ENCODE results near the gene ADAMTSL1. TPM values are rescaled to one million over a fixed set of nuclear protein-coding genes. Genes with fewer than 3 reads are reported as not detected.

ADAMTSL1 gene
- total and polyA plus RNA-seq, 9 of the 15 experiments (the other 6 are each of a cell fraction or from before 2014, with no cell fraction given) = 0.01 TPM; not detected in 8

DNA sequence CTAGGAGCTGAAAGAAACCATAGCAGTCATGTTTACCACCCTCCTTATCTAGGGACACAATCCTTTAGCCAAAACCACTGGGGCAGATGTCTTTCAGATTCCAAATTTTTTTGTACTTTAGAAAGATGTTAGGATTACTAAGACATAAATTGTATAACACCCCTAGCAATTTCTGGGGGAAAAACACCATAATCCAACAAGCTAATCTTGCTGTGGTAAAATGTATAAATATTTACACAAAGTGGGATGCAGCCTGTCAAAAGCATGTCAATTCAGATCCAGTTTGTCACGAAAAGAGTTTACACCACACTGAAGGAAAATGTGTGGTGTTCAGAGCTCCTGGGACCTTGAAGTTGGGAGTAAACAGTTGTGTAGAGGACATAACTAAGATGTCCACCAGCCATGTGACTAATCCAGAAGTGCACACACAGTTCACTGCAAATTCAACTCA is 274.3 kb downstream of the ADAMTSL1 start:
- BruUV-seq (replicated peaks) = no TSS peak
- Histone ChIP-seq H2AFZ (ENCODE audit: low read depth, low read length) (no peak overlapping the region), H3K9me3 (replicated peaks; ENCODE audit: control insufficient read depth, insufficient read depth, low read depth, low read length) (no peaks in the 10 kb centered on the region), H3K79me2 (ENCODE audit: control insufficient read depth, insufficient read depth, low read length) (no peaks in the 10 kb centered on the region), H3K27me3 (ENCODE audit: control insufficient read depth in 2 of 2, insufficient read depth in 2 of 2, low read length in 2 of 2) (no peaks in the 10 kb centered on the region), H3K9me1 (ENCODE audit: control insufficient read depth, insufficient read depth, low read length) (no peaks in the 10 kb centered on the region), H3K4me1 (replicated peaks in 1 of 2; ENCODE audit: control insufficient read depth in 2 of 2, insufficient read depth in 2 of 2, low read length in 2 of 2) (no peaks in the 10 kb centered on the region), H3K27ac (ENCODE audit: extremely low read depth, low read depth, low read length) (no peak overlapping the region), H4K20me1 (replicated peaks; ENCODE audit: control insufficient read depth, insufficient read depth, low read length) (no peaks in the 10 kb centered on the region), H3K4me3 (no peak overlapping the region), H3K9ac (ENCODE audit: insufficient read depth in 1 of 2, low read depth in 2 of 2, low read length in 2 of 2) (no peak overlapping the region), H3K4me2 (ENCODE audit: insufficient read depth, low read length) (no peak overlapping the region), H3K36me3 (ENCODE audit: control insufficient read depth, insufficient read depth, low read length) (no peaks in the 10 kb centered on the region)
- ChIA-PET CTCF (ENCODE audit: low intra/inter-chr PET ratio) (no interaction called here), POLR2A (interaction anchor here (0.6 kb wide), 1 partner anchor 813 kb away, joined by 3 read pairs; no protein-coding TSS in a partner anchor)
- FAIRE-seq (no peak), DNase-seq (ENCODE audit: extremely low read depth in 1 of 4, low spot score in 3 of 4) (no peak), ATAC-seq (no peak)
- in situ Hi-C loops (cut with MboI) (no loop called here), intact Hi-C loops (cut with micrococcal nuclease) (no loop called here)
- TF ChIP-seq ZEB2 (IDR thresholded peaks at IDR 0.05) = no peak
- no peak for TF ChIP-seq ZNF551 (CRISPR knock-in tag; IDR thresholded peaks at IDR 0.05)
- no peak for TF ChIP-seq RBM34 (IDR thresholded peaks at IDR 0.05; ENCODE audit: borderline replicate concordance, insufficient read depth, low read length)
- TF ChIP-seq FOS (IDR thresholded peaks at IDR 0.05; ENCODE audit: extremely low read depth, insufficient read length) = no peak
- no peak for TF ChIP-seq POLR3G (IDR thresholded peaks at IDR 0.05; ENCODE audit: extremely low read depth, insufficient read length, insufficient replicate concordance)
- no peak for TF ChIP-seq SAP30 (IDR thresholded peaks at IDR 0.05; ENCODE audit: borderline replicate concordance, insufficient read depth, low read depth, low read length, poor library complexity, severe bottlenecking)
- no peak for TF ChIP-seq KLF16 (IDR thresholded peaks at IDR 0.05)
- no peak for TF ChIP-seq NBN (IDR thresholded peaks at IDR 0.05; ENCODE audit: low read depth)
- WGBS (ENCODE audit: insufficient coverage, low coverage, missing lambda C conversion rate) = 0% methylated on average over 1 of the region's 1 CpG

Data from K562 (cell line).